K562 (cell line): ENCODE results near the gene TLE7. TPM values are rescaled to one million over a fixed set of nuclear protein-coding genes. Genes with fewer than 3 reads are reported as not detected.

ENCODE experiments used
- ATAC-seq: fragments of 200-7000 bp; cut with Tn5 transposase; 3 replicates; pipeline ENCODE4 v1.9.1; 2020; ENCODE audit warnings: moderate library complexity
- BruUV-seq: library from RNA; stranded (reverse); fragments of 400-500 nt; replicated peaks from 2 replicates; lab custom pipeline; 2021; lab: Mats Ljungman, UMichigan
- CTCF ChIA-PET: fragments of 300-600 bp; formaldehyde crosslinking; extraction: SDS; loops from one replicate; lab custom pipeline; 2021; ENCODE audit warnings: low intra/inter-chr PET ratio; lab: Yijun Ruan, JAX
- POLR2A ChIA-PET: fragments of 300-600, 350-650 bp; sonication (Branson Sonifier 250); formaldehyde crosslinking; extraction: SDS; loops from one replicate; lab custom pipeline; 2021; ENCODE audit warnings: antibody characterized with exemption, inconsistent platforms; lab: Yijun Ruan, JAX
- DNase-seq, 4 experiments: peaks; one replicate each; pipeline versions ENCODE4 v3.0.0 to v3.0.0-alpha.2; 2011 to 2018; ENCODE audit warnings: low spot score in 3 of 4, mixed read lengths in 3 of 4; ENCODE audit errors: extremely low read depth in 1 of 4
- FAIRE-seq: peaks from 2 replicates; lab custom pipeline; 2011; peaks lifted over from hg19 to GRCh38; lab: Jason Lieb, UNC
- H2AFZ ChIP-seq: 2 replicates; pipeline ENCODE4 v1.6.0; 2011; ENCODE audit warnings: low read depth, low read length, control low read depth, inconsistent platforms
- H3K27ac ChIP-seq: fragments of 200-600 bp; 3 replicates; pipeline ENCODE4 v1.8.0; 2011; ENCODE audit warnings: low read depth, mild to moderate bottlenecking, control low read depth, inconsistent platforms, low read length, moderate library complexity, mixed read lengths; ENCODE audit errors: extremely low read depth
- H3K27me3 ChIP-seq, 2 experiments: fragments of 300-600 bp in 1 of 2; 2 replicates in 1 of 2; 3 replicates in 1 of 2; pipeline versions ENCODE4 v1.6.0 to v1.8.0; 2011; ENCODE audit warnings: inconsistent platforms in 2 of 2, low read length in 2 of 2, mild to moderate bottlenecking in 1 of 2, mixed read lengths in 1 of 2, moderate library complexity in 1 of 2; ENCODE audit not compliant: control insufficient read depth in 2 of 2, insufficient read depth in 2 of 2
- H3K36me3 ChIP-seq: fragments of 300-600 bp; 3 replicates; pipeline ENCODE4 v1.8.0; 2011; ENCODE audit warnings: mild to moderate bottlenecking, low read length, inconsistent platforms; ENCODE audit not compliant: control insufficient read depth, insufficient read depth
- H3K4me1 ChIP-seq, 2 experiments: fragments of 200-600 bp in 1 of 2; replicated peaks in 1 of 2; 2 replicates in 1 of 2; 3 replicates in 1 of 2; pipeline versions ENCODE4 v1.5.1 to v1.8.0; 2011; ENCODE audit warnings: inconsistent platforms in 2 of 2, low read length in 2 of 2, mild to moderate bottlenecking in 1 of 2, mixed read lengths in 1 of 2, moderate library complexity in 1 of 2; ENCODE audit not compliant: control insufficient read depth in 2 of 2, insufficient read depth in 2 of 2
- H3K4me2 ChIP-seq: 2 replicates; pipeline ENCODE4 v1.6.1; 2011; ENCODE audit warnings: low read length, control low read depth, inconsistent platforms, mixed read lengths; ENCODE audit not compliant: insufficient read depth
- H3K4me3 ChIP-seq: fragments of 200-600 bp; sonication (generic), shearing (Covaris generic); 2 replicates; pipeline ENCODE4 v1.5.1; 2016; ENCODE audit warnings: control low read depth, inconsistent platforms
- H3K79me2 ChIP-seq: fragments of 200-600 bp; 3 replicates; pipeline ENCODE4 v1.8.0; 2011; ENCODE audit warnings: low read length, inconsistent platforms; ENCODE audit not compliant: control insufficient read depth, insufficient read depth
- H3K9ac ChIP-seq, 2 experiments: 2 replicates each; pipeline versions ENCODE4 v1.6.0 to v1.6.1; 2011; ENCODE audit warnings: low read depth in 2 of 2, low read length in 2 of 2, control low read depth in 1 of 2, inconsistent platforms in 1 of 2, mild to moderate bottlenecking in 1 of 2, mixed read lengths in 1 of 2; ENCODE audit not compliant: insufficient read depth in 1 of 2
- H3K9me1 ChIP-seq: one replicate; pipeline ENCODE4 v1.6.0; 2011; ENCODE audit warnings: inconsistent platforms, mild to moderate bottlenecking, low read length, moderate library complexity; ENCODE audit not compliant: control insufficient read depth, insufficient read depth
- H3K9me3 ChIP-seq: replicated peaks from 2 replicates; pipeline ENCODE4 v1.5.1; 2011; ENCODE audit warnings: low read depth, low read length, inconsistent platforms; ENCODE audit not compliant: control insufficient read depth, insufficient read depth
- H4K20me1 ChIP-seq: replicated peaks from 2 replicates; pipeline ENCODE4 v1.6.1; 2011; ENCODE audit warnings: low read length, inconsistent platforms, mixed read lengths; ENCODE audit not compliant: control insufficient read depth, insufficient read depth
- ATF1 ChIP-seq, 2 experiments: fragments of 450-650 bp in 1 of 2; IDR thresholded peaks; 2 replicates each; pipeline ENCODE4 v1.6.1; 2016; ENCODE audit warnings: missing compliant biosample characterization in 1 of 2, missing genetic modification characterization in 1 of 2
- ILK ChIP-seq: fragments of 450-650 bp; IDR thresholded peaks from 2 replicates; pipeline ENCODE4 v1.6.1; 2016; ENCODE audit warnings: missing genetic modification characterization, low read depth, mild to moderate bottlenecking, missing compliant biosample characterization, moderate library complexity, borderline replicate concordance
- KLF10 ChIP-seq: fragments of 250-450 bp; sonication (Bioruptor Pico); IDR thresholded peaks from 2 replicates; pipeline ENCODE4 v1.6.1; 2021; ENCODE audit warnings: matching md5 sums
- NFE2 ChIP-seq: IDR thresholded peaks from 2 replicates; pipeline ENCODE4 v1.6.1; 2014; ENCODE audit warnings: antibody characterized with exemption, low read depth
- NFYB ChIP-seq: IDR thresholded peaks from 2 replicates; pipeline ENCODE4 v1.6.1; 2011; ENCODE audit warnings: mild to moderate bottlenecking, moderate library complexity; ENCODE audit not compliant: insufficient read length; ENCODE audit errors: extremely low read depth
- PYGO2 ChIP-seq: fragments of 450-650 bp; IDR thresholded peaks from 2 replicates; pipeline ENCODE4 v1.6.1; 2016; ENCODE audit warnings: mild to moderate bottlenecking, missing genetic modification characterization, moderate library complexity, missing compliant biosample characterization
- RB1 ChIP-seq: fragments of 450-650 bp; IDR thresholded peaks from 2 replicates; pipeline ENCODE4 v1.6.1; 2017; ENCODE audit warnings: low read depth, mild to moderate bottlenecking
- SMARCB1 ChIP-seq: IDR thresholded peaks from 2 replicates; pipeline ENCODE4 v1.6.1; 2011; ENCODE audit warnings: improper control_type of control experiment, low read depth; ENCODE audit not compliant: insufficient read length
- TCF7 ChIP-seq: sonication (generic); IDR thresholded peaks from 2 replicates; pipeline ENCODE4 v1.6.1; 2016; ENCODE audit warnings: antibody characterized with exemption, borderline replicate concordance
- ZNF121 ChIP-seq: sonication (generic); formaldehyde crosslinking; conservative IDR thresholded peaks from 2 replicates; pipeline ENCODE4 v1.8.0; 2022; ENCODE audit warnings: missing genetic modification reagents
- ZNF282 ChIP-seq: sonication (generic); formaldehyde crosslinking; IDR thresholded peaks from 2 replicates; pipeline ENCODE4 v1.8.1; 2023; ENCODE audit warnings: missing genetic modification reagents
- ZNF324 ChIP-seq: fragments of 250-450 bp; sonication (Bioruptor Pico); IDR thresholded peaks from 2 replicates; pipeline ENCODE4 v1.4.0; 2020; ENCODE audit warnings: mild to moderate bottlenecking
- WGBS: fragments of 100-300 bp; shearing (Covaris generic); methylation state at CpG from one replicate; pipeline ENCODE4 v1.1.6; 2016; ENCODE audit warnings: low coverage, mixed read lengths; ENCODE audit not compliant: insufficient coverage; ENCODE audit errors: missing lambda C conversion rate; 5-methylcytosine and 5-hydroxymethylcytosine counted together
- in situ Hi-C: fragments of 300-500 bp; cut with MboI; formaldehyde crosslinking; loops from 4 replicates; pipeline ENCODE4 v1.15.0; 2018; ENCODE audit warnings: inconsistent platforms, mixed read lengths
- intact Hi-C: fragments of 100-400 bp; cut with micrococcal nuclease; formaldehyde crosslinking; loops from 2 replicates; pipeline ENCODE4 v1.14.2; 2022
- polyA plus RNA-seq, 8 experiments: library from polyadenylated mRNA; depleted of rRNA in 4 of 8; stranded (reverse) in 5 of 8; unstranded in 3 of 8; fragments of >200 nt; fragmentation: Nextera tagmentation in 2 of 8; fragmentation: Illumina TruSeq in 1 of 8; extraction: Ambion mirVana in 2 of 8; extraction: Trizol in 1 of 8; gene quantifications; 2 replicates each; pipeline versions ENCODE4 v1.2.1 to v1.2.3, GENCODE V29; 2011 to 2014; ENCODE audit warnings: inconsistent platforms in 1 of 8, missing spikeins in 1 of 8
- total RNA-seq, 7 experiments: library from RNA; depleted of rRNA in 6 of 7; stranded (reverse); fragments of >200 nt in 6 of 7; fragmentation: Illumina TruSeq in 2 of 7; extraction: Trizol in 2 of 7; gene quantifications; 2 replicates each; pipeline versions ENCODE4 v1.2.1 to v1.2.3, GENCODE V29; 2011 to 2021; ENCODE audit warnings: low replicate concordance in 1 of 7
- TF ChIP-seq, protein P1 (sequence below), 2 experiments: fragments of 450-650 bp; formaldehyde crosslinking in 1 of 2; IDR thresholded peaks; 2 replicates each; pipeline versions ENCODE4 v1.4.0 to v1.6.1; 2014 to 2020; ENCODE audit warnings: mild to moderate bottlenecking in 2 of 2, borderline replicate concordance in 1 of 2, low read depth in 1 of 2

Gene TLE7
- total and polyA plus RNA-seq, 9 of the 15 experiments (the other 6 are each of a cell fraction or from before 2014, with no cell fraction given), result not detected

DNA sequence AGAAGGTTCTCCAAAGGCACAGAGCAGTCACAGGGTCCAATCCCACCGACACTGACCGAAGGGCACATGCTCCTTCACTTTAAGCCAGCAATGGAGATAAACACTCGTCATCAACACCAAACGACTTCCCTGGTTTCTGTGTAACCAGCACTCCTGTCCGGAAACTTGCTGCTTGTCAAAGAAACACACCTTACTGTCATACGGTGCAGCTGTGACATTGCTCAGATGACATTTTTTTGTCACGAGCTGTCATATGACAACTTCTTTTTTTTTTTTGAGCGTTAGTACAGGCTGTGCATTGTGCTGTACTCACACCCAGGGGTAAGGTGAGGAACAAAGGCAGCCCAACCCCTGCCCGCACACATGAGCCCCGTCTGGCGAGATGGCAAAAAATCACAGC is 39.2 kb downstream of the TLE7 start:
- DNase-seq, result no peak
- no peak for ATAC-seq
- intact Hi-C loops, result no loop called here

DNA sequence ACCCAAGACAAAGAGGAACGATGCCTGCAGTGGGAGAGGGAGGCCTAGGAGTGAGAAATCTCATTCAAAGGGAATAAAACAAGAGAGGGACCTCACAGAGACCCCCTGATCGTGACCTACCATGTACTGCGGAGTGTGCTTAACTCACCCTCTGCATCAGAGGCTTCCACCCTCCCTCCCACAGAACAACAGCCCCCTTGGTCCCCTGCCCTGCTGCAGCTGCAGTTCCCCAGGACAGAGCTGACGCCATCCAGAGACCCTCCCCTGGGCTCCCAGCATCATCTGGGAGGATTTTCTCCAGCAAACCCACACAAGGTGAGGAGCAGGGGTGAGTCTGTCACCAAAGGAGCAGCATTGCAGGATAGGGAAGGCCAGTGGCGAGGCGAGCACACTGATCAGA is 39.8 kb downstream of the TLE7 start:
- Histone ChIP-seq H3K27me3 (peaks cover 24 to 48% of the 10 kb centered on the region in 2 experiments; a peak in 4 of 5 replicates), H3K9ac (no peak overlapping the region), H3K4me3 (no peak overlapping the region), H3K4me1 (no peaks in the 10 kb centered on the region), H4K20me1 (no peaks in the 10 kb centered on the region), H3K36me3 (no peaks in the 10 kb centered on the region), H3K9me1 (no peaks in the 10 kb centered on the region), H3K4me2 (no peak overlapping the region), H2AFZ (no peak overlapping the region), H3K9me3 (no peaks in the 10 kb centered on the region; the same call in 1 of the 2 replicates), H3K79me2 (no peaks in the 10 kb centered on the region), H3K27ac (no peak overlapping the region)
- CTCF ChIA-PET, result interaction anchor here (0.7 kb wide), 1 partner anchor 92 kb away, joined by 3 read pairs; no protein-coding TSS in a partner anchor
- in situ Hi-C loops, result no loop called here
- no TSS peak for BruUV-seq
- ATAC-seq, result no peak
- intact Hi-C loops, result no loop called here
- POLR2A ChIA-PET, result no interaction called here
- 3% methylated on average over 6 of the region's 6 CpGs for WGBS
- DNase-seq, result no peak
- FAIRE-seq, result no peak
- TF ChIP-seq ZNF282, result no peak
- TF ChIP-seq PYGO2 (tag), result no peak
- TF ChIP-seq ZNF324 (CRISPR knock-in tag), result no peak
- TF ChIP-seq NFE2, result no peak
- TF ChIP-seq, protein P1, sequence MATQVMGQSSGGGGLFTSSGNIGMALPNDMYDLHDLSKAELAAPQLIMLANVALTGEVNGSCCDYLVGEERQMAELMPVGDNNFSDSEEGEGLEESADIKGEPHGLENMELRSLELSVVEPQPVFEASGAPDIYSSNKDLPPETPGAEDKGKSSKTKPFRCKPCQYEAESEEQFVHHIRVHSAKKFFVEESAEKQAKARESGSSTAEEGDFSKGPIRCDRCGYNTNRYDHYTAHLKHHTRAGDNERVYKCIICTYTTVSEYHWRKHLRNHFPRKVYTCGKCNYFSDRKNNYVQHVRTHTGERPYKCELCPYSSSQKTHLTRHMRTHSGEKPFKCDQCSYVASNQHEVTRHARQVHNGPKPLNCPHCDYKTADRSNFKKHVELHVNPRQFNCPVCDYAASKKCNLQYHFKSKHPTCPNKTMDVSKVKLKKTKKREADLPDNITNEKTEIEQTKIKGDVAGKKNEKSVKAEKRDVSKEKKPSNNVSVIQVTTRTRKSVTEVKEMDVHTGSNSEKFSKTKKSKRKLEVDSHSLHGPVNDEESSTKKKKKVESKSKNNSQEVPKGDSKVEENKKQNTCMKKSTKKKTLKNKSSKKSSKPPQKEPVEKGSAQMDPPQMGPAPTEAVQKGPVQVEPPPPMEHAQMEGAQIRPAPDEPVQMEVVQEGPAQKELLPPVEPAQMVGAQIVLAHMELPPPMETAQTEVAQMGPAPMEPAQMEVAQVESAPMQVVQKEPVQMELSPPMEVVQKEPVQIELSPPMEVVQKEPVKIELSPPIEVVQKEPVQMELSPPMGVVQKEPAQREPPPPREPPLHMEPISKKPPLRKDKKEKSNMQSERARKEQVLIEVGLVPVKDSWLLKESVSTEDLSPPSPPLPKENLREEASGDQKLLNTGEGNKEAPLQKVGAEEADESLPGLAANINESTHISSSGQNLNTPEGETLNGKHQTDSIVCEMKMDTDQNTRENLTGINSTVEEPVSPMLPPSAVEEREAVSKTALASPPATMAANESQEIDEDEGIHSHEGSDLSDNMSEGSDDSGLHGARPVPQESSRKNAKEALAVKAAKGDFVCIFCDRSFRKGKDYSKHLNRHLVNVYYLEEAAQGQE (IDR thresholded peaks at IDR 0.05; ENCODE audit: borderline replicate concordance), result no peak
- TF ChIP-seq, protein P1 (CRISPR knock-in tag; IDR thresholded peaks at IDR 0.05; ENCODE audit: low read depth), result no peak

More for the DNA sequence above, 39.2 kb downstream of the TLE7 start:
- no peak for FAIRE-seq
- no peak overlapping the region for H2AFZ ChIP-seq
- H3K4me1 ChIP-seq, result no peaks in the 10 kb centered on the region
- no peaks in the 10 kb centered on the region for H3K9me1 ChIP-seq
- under 1% methylated on average over 11 of the region's 11 CpGs for WGBS
- H3K4me2 ChIP-seq, result no peak overlapping the region
- no peaks in the 10 kb centered on the region for H4K20me1 ChIP-seq
- ChIA-PET CTCF (interaction anchor here (0.7 kb wide), 1 partner anchor 91 kb away, joined by 3 read pairs; no protein-coding TSS in a partner anchor), POLR2A (no interaction called here)
- TF ChIP-seq SMARCB1 (no peak), KLF10 (CRISPR knock-in tag) (no peak), RB1 (no peak), ILK (tag) (no peak), NFYB (no peak), ZNF121 (no peak), TCF7 (no peak), ATF1 (CRISPR knock-in tag; IDR thresholded peaks at IDR 0.05) (no peak), ATF1 (tag; IDR thresholded peaks at IDR 0.05) (no peak)
- no peaks in the 10 kb centered on the region for H3K36me3 ChIP-seq
- peaks cover 20 to 48% of the 10 kb centered on the region in 2 experiments; a peak in 4 of 5 replicates for H3K27me3 ChIP-seq
- no TSS peak for BruUV-seq
- no peak overlapping the region for H3K27ac ChIP-seq
- H3K9ac ChIP-seq, result no peak overlapping the region
- H3K4me3 ChIP-seq, result no peak overlapping the region
- no peaks in the 10 kb centered on the region; the same call in 1 of the 2 replicates for H3K9me3 ChIP-seq
- H3K79me2 ChIP-seq, result no peaks in the 10 kb centered on the region
- in situ Hi-C loops, result no loop called here
